Measurements from ENCODE around the gene GRAMD1B.

The GRAMD1B gene

DNA sequence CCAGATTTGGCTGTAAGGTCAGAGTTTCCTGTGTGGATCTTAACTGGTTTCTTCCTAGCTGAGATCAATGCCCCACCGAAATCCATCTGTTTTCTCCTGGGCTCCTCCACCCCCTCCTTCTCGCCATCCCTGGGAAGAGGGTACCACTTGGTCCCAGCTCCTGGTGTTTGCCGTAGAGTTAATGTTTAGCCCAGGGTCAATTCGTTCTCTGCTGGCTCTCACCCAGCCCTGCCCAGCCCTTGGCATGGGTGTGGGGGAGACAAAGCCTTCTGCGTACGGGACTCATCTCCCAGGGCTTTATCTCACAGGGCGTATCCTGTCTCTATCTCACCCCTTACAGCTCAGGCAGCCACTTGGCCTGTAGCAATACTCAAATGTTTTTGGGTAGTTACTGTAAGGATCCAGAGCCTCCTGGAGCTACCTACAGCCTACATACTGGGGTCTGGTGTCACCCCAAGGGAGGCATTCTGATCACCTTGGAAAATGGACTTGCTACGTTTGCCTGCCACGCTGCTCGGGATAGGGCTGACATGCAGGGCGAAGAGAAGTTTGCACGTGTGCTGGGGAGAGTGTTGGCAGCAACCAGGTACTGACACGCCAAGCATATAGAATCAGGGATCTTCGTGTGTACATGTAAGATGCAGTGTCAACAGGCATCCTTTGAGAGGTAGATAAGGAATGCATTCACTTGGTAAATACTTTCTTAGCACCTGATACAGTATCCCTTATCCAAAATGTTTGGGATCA, 158.2 kb downstream of the GRAMD1B start:
- no peak for DNase-seq (ENCODE audit: low read depth)

DNA sequence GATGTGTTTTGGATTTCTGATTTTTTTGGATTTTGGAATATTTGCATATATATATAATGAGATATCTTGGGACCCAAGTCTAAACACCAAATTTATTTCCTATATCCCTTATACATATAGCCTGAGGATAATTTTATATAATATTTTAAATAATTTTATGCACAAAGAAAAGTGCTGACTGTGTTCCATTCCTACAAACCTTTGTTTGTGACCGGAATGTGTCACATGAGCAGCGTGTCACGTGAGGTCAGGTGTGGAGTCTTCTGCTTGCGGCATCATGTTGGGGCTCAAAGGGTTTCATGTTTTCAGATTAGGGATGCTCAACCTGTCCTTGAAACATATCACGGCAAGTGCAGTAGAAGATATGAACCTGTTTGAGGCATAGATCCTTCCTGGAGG, 158.8 kb downstream of the GRAMD1B start:
- no peak for DNase-seq (ENCODE audit: low read depth)

DNA sequence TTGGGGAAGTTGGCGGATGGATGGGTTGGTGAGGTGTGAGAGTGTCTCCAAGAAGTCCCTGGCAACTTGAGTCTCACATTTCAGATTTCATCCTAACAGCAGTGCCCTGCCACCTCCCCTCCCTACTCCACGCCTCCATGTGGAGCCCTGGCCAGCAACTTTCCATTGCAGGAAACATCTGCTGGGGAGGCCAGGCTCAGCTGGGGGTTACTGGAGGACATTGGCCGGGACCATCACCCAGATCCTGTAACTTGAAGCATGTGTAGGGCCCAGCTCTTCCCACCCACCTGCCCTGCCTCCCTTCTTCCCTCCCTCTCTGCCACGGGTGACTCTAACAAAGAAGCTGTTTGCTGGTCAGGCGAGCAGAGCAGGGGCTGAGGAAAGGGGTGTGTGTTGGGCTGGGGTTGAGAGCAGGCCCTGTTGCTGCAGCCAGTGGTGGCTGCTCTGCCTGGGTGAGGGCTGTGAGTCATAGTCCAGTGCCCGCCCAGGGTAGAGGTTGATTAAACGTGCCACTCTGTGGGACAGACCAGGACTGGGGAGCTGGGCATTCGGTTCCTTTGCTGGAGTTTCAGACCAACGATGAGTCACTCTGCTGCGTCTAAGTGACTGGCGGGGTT, 160.3 kb downstream of the GRAMD1B start:
- DNase-seq (ENCODE audit: low read depth) = peak; percentile 23

DNA sequence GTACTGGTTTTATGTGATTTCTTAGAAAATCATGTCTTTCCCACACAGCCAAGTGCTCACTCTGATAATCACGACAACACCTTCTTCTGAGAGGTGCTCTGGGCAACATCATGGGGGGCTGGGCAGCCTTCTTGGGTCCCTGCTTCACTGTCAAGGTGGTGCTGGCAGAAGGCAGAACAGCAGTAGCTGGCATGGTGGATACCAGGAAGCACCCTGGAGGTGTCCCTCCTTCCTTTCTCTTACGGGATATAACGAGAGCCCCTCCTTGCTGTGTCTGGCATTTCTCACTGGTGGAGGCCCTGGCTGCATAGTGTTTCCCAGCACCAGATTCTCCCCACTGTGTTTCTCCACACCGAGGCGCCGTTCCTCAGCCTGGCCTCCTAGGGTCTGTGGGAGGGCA, 163.5 kb downstream of the GRAMD1B start:
- DNase-seq (ENCODE audit: low read depth) = no peak

DNA sequence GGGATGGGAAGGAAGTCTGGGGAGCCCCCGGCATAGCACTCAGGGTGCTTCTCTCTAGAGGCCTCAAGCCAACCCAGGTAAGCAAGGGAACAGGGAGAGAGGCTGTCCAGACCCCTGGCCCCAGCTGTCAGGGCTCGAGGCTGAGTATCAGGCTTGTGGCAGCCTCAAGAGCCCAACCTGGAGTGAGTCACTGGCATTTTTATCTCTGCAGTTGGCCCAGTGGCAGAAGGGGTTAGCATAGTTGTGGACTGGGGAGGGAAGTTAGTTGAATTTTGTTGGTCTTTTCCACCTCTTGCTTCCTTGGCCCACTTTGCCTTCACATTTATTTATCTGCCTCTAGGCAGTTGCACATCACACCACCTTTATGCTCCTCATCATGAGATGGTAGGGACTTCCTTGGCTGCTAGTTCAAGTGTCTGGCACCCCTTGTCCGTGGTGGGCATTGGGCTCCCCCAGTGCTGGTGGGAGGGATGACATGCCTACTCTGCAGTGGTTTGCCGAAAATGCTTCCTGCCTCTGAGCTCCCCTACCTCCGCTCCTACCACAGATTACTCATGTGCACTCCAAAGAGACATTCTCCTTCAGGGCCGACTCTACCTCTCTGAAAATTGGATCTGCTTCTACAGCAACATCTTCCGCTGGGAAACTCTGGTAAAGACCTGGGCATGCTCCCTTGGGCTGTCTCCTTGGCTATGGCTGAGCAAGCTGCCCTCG, 164.3 kb downstream of the GRAMD1B start:
- no peak for DNase-seq (ENCODE audit: low read depth)

DNA sequence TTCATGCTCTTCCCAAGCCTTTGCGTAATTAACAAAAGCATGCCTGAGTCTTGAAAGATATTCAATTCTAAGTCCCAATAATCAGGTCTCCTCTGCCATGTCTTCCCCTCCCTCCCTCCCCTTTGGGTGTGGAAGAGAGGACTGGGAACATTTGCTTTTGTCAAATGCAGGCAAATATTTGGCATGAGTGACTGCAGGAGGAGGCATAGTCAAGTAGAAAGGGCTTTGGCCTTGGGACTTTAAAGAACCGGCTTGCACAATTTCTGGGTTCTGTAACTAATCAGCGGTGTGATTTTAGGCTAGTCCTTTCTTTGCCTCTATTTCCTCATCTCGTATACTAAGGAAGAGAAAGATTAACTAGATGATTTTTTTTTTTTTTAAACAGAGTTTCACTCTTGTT, 164.9 kb downstream of the GRAMD1B start:
- no peak for DNase-seq (ENCODE audit: low read depth)

DNA sequence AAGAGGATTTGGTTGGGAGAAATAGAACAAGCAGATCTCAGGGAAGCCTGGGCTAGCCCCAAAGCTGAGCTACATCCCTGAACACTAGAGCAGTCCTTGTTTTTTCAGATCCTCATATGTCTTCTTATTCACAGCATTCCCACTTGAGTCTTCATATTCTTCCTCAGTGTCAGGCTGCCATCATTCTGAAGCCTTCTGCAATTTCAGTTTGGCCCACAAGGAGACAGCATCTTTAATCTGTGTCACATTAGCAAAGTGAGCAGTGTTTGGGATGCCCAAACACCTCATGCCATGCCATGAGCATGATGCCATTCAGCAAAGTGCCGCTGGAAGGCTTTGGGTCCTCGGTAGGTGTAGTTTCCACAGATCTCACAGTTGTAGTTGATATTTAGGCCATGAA, 167.8 kb downstream of the GRAMD1B start:
- DNase-seq (ENCODE audit: low read depth) = no peak

- no peak for DNase-seq (ENCODE audit: low read depth)
Measured at GRCh38 chr11:123601136-123601535, 171.1 kb downstream of the GRAMD1B start.

- DNase-seq (ENCODE audit: low read depth) = no peak
Measured at GRCh38 chr11:123601743-123602142, 171.7 kb downstream of the GRAMD1B start.

DNA sequence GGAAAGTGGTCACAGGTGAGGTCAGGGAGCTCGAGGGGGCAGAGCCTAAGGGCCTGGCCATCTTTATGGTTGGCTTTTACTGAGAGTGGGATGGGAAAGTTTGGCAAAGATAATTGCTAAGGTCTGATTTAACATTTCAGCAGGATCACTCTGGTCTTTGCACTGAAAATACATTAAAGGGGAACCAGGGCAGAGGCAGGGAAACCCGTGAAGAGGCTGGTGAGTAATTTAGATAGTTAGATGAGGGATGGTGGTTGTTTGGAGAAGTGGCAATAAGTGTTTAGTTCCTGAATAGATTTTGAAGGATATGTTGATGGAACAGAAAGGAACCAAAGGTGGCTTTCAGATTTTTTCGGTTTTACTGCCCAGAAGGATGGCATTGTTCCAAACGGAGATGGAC, 173.6 kb downstream of the GRAMD1B start:
- DNase-seq (ENCODE audit: low read depth) = no peak

GRCh38 chr11:123607781-123608180, 177.7 kb downstream of the GRAMD1B start:
- no peak for DNase-seq (ENCODE audit: low read depth)

DNA sequence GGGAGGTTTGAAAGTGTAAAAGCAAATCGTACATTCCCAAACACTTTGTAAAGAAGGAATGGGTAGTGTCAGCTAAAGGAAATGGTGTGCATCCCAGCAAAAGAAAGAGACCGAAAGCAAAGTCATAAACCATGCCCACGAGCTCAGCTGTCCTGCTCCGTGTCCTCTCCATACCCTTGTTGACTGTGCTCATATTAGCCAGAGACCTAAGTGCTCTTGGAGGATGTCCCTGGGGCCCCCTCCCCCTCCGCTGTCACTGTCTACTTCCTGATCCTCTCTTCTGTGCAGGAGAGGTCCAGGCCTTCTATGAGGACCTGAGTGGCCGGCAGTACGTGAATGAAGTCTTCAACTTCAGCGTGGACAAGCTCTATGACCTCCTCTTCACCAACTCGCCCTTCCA, 178.3 kb downstream of the GRAMD1B start:
- no peak for DNase-seq (ENCODE audit: low read depth)

DNA sequence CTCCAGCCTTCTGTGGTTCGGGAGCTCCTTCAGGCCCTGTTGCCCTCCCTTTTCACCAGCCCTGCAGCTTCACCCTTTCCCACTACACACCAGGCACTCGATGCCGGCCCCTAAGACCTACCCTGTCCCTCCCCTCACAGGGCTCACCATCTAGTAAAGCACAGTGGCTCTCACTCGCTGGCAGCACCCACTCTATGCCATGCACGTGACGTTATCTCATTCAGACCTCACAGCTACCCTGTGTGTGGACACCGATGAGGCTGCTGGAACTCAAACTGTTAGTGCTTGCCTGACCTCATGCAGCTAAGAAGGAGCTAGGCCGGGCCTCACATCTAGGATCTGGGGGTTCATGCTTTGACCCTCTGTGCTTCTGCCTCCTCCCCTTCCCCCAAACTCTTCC, 178.9 kb downstream of the GRAMD1B start:
- no peak for DNase-seq (ENCODE audit: low read depth)

DNA sequence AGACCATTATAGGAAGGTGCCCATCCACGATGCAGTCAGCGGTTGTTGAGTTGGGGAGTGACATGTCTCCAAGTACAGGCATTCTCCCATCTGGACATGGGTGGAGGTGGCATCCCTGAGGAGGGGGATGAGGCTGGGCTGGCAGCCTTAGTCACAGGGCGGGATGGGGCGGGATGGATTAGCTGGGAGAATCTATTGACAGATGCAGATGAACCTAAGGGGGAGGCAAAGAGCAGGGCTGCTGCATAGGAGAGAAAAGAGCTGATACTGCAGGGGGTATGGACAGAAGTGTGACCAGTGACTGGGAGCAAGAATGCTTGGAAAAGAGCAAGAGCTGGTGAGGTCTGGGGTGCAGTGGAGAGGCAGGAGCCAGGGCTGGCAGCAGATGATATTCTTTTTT, 181.6 kb downstream of the GRAMD1B start:
- no peak for DNase-seq (ENCODE audit: low read depth)

- peak; percentile 3 for DNase-seq (ENCODE audit: low read depth)
Measured at GRCh38 chr11:123616505-123617198, 186.6 kb downstream of the GRAMD1B start.

DNA sequence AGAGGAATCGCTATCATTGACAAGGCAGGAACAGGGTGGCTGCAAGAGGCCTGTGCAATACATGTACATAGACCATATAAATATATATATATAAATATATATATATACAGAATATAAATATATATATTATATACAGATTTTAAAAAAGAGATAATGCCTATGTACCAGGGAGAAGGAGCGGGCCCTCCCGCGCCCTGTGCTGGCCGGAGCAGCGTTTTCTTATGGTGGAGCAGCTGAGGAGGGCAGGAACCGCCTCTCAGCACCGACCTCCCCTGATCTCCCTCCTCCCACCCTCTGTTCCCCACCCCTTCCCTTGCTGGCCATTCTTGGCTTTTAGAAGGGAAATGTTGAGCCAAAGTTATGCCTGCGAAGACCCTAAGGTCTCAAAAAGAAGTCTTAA, 192.5 kb downstream of the GRAMD1B start:
- no peak for DNase-seq (ENCODE audit: low read depth)

DNA sequence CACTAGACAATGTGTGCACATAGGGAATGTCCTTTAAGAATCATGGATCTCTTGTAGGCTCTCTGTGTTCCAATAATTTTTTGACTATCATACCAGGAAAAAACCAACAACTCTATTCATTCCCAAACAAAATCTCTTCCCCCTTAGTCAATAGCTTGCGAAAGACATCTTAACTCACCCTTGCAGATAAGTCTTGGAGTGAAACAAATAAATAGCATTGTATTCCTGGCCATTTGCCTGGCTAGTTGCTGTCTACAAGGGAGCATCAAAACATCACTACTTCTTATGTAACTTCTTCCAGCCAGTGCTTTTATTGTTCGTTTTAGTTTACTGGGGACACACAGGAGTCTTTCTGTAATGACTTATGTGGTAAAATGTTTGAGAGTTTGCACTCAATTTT, 194.9 kb downstream of the GRAMD1B start:
- peak; percentile 2 for DNase-seq (ENCODE audit: low read depth)

DNA sequence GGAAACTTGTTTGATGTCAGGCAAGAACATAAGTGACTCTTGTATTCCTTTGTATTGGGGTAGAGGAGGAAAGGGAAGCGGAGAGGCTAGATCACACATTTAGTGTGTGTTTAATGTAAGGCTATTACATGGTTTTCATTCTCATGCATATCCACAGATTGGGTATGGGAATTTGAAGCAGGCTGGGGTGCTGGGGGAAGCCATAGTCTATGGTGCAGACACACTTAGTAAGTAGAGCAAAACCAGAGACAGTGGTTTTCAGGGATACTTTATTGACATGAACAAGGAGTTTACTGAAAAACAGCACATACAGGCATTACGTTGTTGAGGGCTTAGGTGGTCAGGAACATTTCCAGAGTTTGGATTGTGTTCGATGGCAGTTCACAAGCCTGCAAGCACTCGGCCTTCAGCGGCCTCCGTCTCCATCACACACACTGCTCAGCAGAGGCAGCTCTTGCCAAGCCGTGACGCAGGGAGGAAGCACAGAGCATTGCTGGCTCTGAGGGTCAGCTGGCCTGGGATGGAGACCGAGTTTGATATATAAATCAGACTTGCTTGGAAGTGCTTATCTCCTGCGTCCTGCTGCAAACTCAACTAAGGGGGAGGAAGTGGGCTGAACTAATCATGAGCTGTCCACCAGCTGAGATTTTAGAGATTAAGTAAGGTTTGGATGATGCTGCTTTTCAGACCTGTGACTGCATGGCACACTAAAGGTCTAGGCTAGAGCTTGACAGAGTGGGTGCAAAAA, 199.0 kb downstream of the GRAMD1B start:
- peak; percentile 2 for DNase-seq (ENCODE audit: low read depth)

GRCh38 chr11:123630126-123630608, 200.1 kb downstream of the GRAMD1B start:
- DNase-seq (ENCODE audit: low read depth) = no peak

GRCh38 chr11:123640029-123640428, 210.0 kb downstream of the GRAMD1B start:
- DNase-seq (ENCODE audit: low read depth) = no peak

DNA sequence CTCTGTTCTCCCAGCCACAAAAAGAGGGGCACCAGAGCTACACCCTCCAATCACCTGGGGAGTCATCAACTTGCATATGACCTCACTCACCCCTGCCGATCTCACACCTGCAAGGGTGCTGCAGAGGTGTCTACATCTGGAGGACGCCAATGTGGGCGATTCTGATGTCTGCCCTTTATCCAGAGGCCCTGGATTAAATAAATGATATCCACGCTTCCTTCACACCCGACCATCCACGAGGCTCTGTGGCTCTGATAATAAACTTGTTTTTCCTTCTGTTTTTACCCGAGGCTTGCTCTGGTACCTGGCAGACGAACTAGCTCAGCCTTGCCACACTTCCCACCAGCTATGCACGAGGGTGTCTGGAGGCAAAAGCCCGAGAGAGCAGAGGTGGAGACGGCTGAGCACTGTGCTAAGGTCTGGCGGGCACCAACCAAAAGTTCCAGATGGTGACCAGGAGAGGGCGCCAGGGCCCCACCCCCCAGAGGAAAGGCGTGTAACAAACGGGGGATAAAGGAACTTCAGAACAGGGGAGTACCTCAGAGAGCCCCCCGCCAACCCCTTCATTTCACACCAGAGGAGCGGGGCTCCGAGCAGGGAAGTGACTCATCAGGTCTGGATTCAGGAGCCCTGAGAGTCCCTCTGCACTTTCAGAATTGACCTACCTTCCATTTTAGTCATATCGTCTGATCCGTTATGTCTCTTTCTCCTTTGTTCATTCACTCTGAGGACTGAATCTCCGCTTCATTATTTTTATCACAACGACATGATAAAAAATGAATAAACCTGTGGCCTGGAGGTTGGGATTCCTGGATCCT, 210.8 kb downstream of the GRAMD1B start:
- no peak for DNase-seq (ENCODE audit: low read depth)

All from stromal cell of bone marrow (primary cell).